Measurements from ENCODE around the gene CHRND.

Gene CHRND

GRCh38 chr2:232505856-232506255 is 20.1 kb upstream of the CHRND start:
- Mint-ChIP-seq H3K27me3 (peaks cover 81% of the 10 kb centered on the region), H3K4me1 (peaks cover 6% of the 10 kb centered on the region), H3K27ac (no peak overlapping the region), H3K36me3 (no peaks in the 10 kb centered on the region), H3K4me3 (no peak overlapping the region), H3K9me3 (no peaks in the 10 kb centered on the region)
- no peak for DNase-seq
- CTCF ChIA-PET, result no interaction called here

GRCh38 chr2:232506709-232507108 is 19.3 kb upstream of the CHRND start:
- Mint-ChIP-seq H3K4me3 (no peak overlapping the region), H3K27ac (no peak overlapping the region), H3K36me3 (no peaks in the 10 kb centered on the region), H3K4me1 (peaks cover 6% of the 10 kb centered on the region), H3K27me3 (peaks cover 79% of the 10 kb centered on the region), H3K9me3 (no peaks in the 10 kb centered on the region)
- CTCF ChIA-PET, result no interaction called here
- DNase-seq, result no peak

GRCh38 chr2:232508251-232508650 is 17.7 kb upstream of the CHRND start:
- Mint-ChIP-seq H3K27ac (no peak overlapping the region), H3K9me3 (no peaks in the 10 kb centered on the region), H3K27me3 (peaks cover 74% of the 10 kb centered on the region), H3K4me1 (peaks cover 4% of the 10 kb centered on the region), H3K36me3 (no peaks in the 10 kb centered on the region), H3K4me3 (no peak overlapping the region)
- CTCF ChIA-PET, result no interaction called here
- no peak for DNase-seq

- H3K4me1 Mint-ChIP-seq, result no peaks in the 10 kb centered on the region
- CTCF ChIA-PET, result no interaction called here
- no peak overlapping the region for H3K4me3 Mint-ChIP-seq
- H3K27ac Mint-ChIP-seq, result no peak overlapping the region
- no peaks in the 10 kb centered on the region for H3K36me3 Mint-ChIP-seq
- no peak for DNase-seq
- no peaks in the 10 kb centered on the region for H3K9me3 Mint-ChIP-seq
- peaks cover 54% of the 10 kb centered on the region for H3K27me3 Mint-ChIP-seq
Observed at GRCh38 chr2:232511336-232511890, 14.5 kb upstream of the CHRND start.

- Mint-ChIP-seq H3K4me3 (no peak overlapping the region), H3K36me3 (no peaks in the 10 kb centered on the region), H3K27me3 (peaks cover 51% of the 10 kb centered on the region), H3K4me1 (no peaks in the 10 kb centered on the region), H3K27ac (no peak overlapping the region), H3K9me3 (no peaks in the 10 kb centered on the region)
- DNase-seq, result no peak
- CTCF ChIA-PET, result no interaction called here
Observed at GRCh38 chr2:232512602-232513001, 13.4 kb upstream of the CHRND start.

GRCh38 chr2:232513353-232513752 is 12.6 kb upstream of the CHRND start:
- Mint-ChIP-seq H3K4me1 (no peaks in the 10 kb centered on the region), H3K9me3 (no peaks in the 10 kb centered on the region), H3K36me3 (no peaks in the 10 kb centered on the region), H3K27me3 (peaks cover 43% of the 10 kb centered on the region), H3K27ac (peak overlapping the region; percentile 42), H3K4me3 (no peak overlapping the region)
- CTCF ChIA-PET, result no interaction called here
- no peak for DNase-seq

GRCh38 chr2:232515639-232516038 is 10.3 kb upstream of the CHRND start:
- Mint-ChIP-seq H3K9me3 (no peaks in the 10 kb centered on the region), H3K4me3 (no peak overlapping the region), H3K27me3 (peaks cover 56% of the 10 kb centered on the region), H3K27ac (no peak overlapping the region), H3K4me1 (no peaks in the 10 kb centered on the region), H3K36me3 (no peaks in the 10 kb centered on the region)
- CTCF ChIA-PET, result interaction anchor here (1.8 kb wide), 1 partner anchor 68 kb away, joined by 7 read pairs; no protein-coding TSS in a partner anchor
- DNase-seq, result no peak

- H3K4me3 Mint-ChIP-seq, result no peak overlapping the region
- CTCF ChIA-PET, result no interaction called here
- no peak overlapping the region for H3K27ac Mint-ChIP-seq
- no peak for DNase-seq
- peaks cover 58% of the 10 kb centered on the region for H3K27me3 Mint-ChIP-seq
- H3K4me1 Mint-ChIP-seq, result peaks cover 2% of the 10 kb centered on the region
- no peaks in the 10 kb centered on the region for H3K36me3 Mint-ChIP-seq
- no peaks in the 10 kb centered on the region for H3K9me3 Mint-ChIP-seq
Observed at GRCh38 chr2:232516551-232516950, 9.4 kb upstream of the CHRND start.

GRCh38 chr2:232518844-232519243 is 7.1 kb upstream of the CHRND start:
- Mint-ChIP-seq H3K36me3 (no peaks in the 10 kb centered on the region), H3K9me3 (no peaks in the 10 kb centered on the region), H3K4me3 (no peak overlapping the region), H3K27me3 (peaks cover 65% of the 10 kb centered on the region), H3K27ac (no peak overlapping the region), H3K4me1 (peaks cover 5% of the 10 kb centered on the region)
- no peak for DNase-seq
- CTCF ChIA-PET, result interaction anchor here (0.8 kb wide), 1 partner anchor 69 kb away, joined by 3 read pairs; no protein-coding TSS in a partner anchor

- Mint-ChIP-seq H3K27ac (no peak within 1 kb of the TSS), H3K36me3 (no peaks in the 10 kb centered on the region), H3K9me3 (no peaks in the 10 kb centered on the region), H3K4me3 (no peak within 1 kb of the TSS), H3K27me3 (peaks cover 75% of the 10 kb centered on the region), H3K4me1 (peaks cover 10% of the 10 kb centered on the region)
- CTCF ChIA-PET, result interaction anchor here (1.1 to 3.6 kb wide), 3 partner anchors 73 to 80 kb away, joined by 4 to 14 read pairs (median 6); no protein-coding TSS in a partner anchor
- DNase-seq, result no peak
Observed at GRCh38 chr2:232519581-232520438, 6.2 kb upstream of the CHRND start, which contains the start of gene PRSS56. Gene PRSS56, plus strand, starts transcription at chr2:232520388. Its CDS starts 211 bp downstream, at chr2:232520599.

- CTCF ChIA-PET, result interaction anchor here (1.1 to 3.6 kb wide), 4 partner anchors 73 to 185 kb away, joined by 4 to 14 read pairs (median 7); no protein-coding TSS in a partner anchor
- H3K27ac Mint-ChIP-seq, result no peak overlapping the region
- H3K27me3 Mint-ChIP-seq, result peaks cover 77% of the 10 kb centered on the region
Observed at GRCh38 chr2:232520489-232520888, 5.5 kb upstream of the CHRND start.

GRCh38 chr2:232521098-232521497 is 4.9 kb upstream of the CHRND start:
- no peak overlapping the region for H3K27ac Mint-ChIP-seq
- H3K9me3 Mint-ChIP-seq, result no peaks in the 10 kb centered on the region
- DNase-seq, result no peak
- CTCF ChIA-PET, result interaction anchor here (1.1 to 3.6 kb wide), 4 partner anchors 74 to 185 kb away, joined by 4 to 14 read pairs (median 7); no protein-coding TSS in a partner anchor
- H3K4me3 Mint-ChIP-seq, result no peak overlapping the region
- H3K27me3 Mint-ChIP-seq, result peaks cover 81% of the 10 kb centered on the region
- H3K36me3 Mint-ChIP-seq, result no peaks in the 10 kb centered on the region
- peaks cover 10% of the 10 kb centered on the region for H3K4me1 Mint-ChIP-seq

More at GRCh38 chr2:232520489-232520888, 5.5 kb upstream of the CHRND start:
- Mint-ChIP-seq H3K4me1 (peaks cover 10% of the 10 kb centered on the region), H3K9me3 (no peaks in the 10 kb centered on the region), H3K36me3 (no peaks in the 10 kb centered on the region), H3K4me3 (no peak overlapping the region)
- no peak for DNase-seq

- peaks cover 81% of the 10 kb centered on the region for H3K27me3 Mint-ChIP-seq
- CTCF ChIA-PET, result interaction anchor here (0.7 to 3.6 kb wide), 5 partner anchors 28 to 186 kb away, joined by 3 to 14 read pairs (median 5); no protein-coding TSS in a partner anchor
Observed at GRCh38 chr2:232521959-232522622, 3.9 kb upstream of the CHRND start.

More at GRCh38 chr2:232521959-232522622, 3.9 kb upstream of the CHRND start:
- DNase-seq, result peak; percentile 71
- Mint-ChIP-seq H3K9me3 (no peaks in the 10 kb centered on the region), H3K36me3 (no peaks in the 10 kb centered on the region), H3K4me1 (peaks cover 10% of the 10 kb centered on the region), H3K4me3 (no peak overlapping the region), H3K27ac (no peak overlapping the region)

All from activated naive CD4-positive, alpha-beta T cell treated with anti-CD3 and anti-CD28 coated beads, Interleukin-2, amount 10 ng/mL, durations not matched to agents 7 days and 5 days (primary cell).